Central memory CD4-positive, alpha-beta T cell (primary cell): ENCODE measurements around the gene ABHD6.
"Not testable (repeated sequence)": the region's sequence is repeated elsewhere in the genome, so short reads cannot be mapped to it uniquely, and the experiment has no call there.

Experiments
- DNase-seq: peaks from one replicate; pipeline ENCODE4 v3.0.0; 2022

The ABHD6 gene

DNA sequence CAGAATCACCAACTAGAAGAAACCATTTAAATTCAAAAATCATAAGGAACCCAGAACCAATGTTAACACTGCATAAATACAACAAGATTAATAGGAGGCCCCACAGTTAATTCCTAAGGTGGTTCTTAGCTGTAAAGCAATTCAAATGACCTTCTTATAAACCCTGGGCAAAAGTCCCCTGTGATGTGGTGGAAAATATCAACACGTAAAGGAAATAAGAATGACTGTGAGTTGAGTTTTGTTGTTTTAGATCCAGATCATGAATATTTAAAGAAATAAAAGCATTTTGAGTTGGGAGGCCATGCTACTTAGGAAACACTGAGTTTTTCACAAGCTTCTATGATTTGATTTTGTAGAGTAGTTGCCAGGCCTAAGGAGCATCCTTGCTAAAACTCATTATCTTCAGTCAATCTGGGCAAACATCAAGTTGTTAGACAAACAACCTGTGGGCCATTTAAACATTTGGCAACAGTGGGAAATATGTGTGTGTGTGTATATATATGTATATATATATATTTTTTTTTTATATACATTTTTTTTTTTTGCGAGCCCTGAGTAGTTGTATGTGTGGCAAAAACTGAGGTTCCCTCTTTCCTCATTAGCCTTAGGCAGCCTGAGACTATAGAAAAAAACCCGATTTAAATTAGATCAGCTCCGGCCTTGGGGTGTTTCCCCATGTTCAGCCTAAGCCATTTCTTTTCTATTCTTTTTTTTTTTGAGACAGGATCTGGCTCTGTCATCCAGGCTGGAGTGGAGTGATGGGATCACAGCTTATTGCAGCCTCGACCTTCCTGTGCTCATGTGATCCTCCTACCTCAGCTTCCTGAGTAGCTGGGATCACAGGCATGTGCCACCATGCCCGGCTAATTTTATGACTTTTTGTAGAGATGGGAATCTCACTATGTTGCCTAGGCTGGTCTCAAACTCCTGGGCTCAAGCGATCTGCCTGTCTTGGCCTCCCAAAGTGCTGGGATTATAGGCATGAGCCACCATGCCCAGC is 87.1 kb downstream of the ABHD6 start:
- no peak for DNase-seq

DNA sequence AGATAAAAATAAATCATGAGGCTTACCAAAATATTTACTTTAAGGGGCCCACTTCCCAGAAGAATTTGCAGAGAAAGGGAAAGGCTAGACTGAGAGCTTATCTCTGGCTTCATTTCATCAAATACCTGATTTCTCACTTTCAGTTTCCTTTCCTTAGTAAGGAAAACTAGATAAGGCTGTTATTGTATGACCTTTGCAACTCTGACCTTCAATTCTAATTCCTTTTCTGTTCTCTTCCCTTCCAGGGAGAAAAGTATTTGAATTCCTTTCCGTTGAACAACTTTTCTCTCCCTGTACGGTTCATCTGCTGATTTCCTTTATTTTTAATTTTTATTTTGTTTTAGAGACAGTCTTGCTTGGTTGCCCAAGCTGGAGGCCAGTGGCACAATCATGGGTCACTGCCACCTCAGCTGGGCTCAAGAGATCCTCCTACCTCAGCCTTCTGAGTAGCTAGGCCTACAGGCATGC is 88.0 kb downstream of the ABHD6 start:
- no peak for DNase-seq

DNA sequence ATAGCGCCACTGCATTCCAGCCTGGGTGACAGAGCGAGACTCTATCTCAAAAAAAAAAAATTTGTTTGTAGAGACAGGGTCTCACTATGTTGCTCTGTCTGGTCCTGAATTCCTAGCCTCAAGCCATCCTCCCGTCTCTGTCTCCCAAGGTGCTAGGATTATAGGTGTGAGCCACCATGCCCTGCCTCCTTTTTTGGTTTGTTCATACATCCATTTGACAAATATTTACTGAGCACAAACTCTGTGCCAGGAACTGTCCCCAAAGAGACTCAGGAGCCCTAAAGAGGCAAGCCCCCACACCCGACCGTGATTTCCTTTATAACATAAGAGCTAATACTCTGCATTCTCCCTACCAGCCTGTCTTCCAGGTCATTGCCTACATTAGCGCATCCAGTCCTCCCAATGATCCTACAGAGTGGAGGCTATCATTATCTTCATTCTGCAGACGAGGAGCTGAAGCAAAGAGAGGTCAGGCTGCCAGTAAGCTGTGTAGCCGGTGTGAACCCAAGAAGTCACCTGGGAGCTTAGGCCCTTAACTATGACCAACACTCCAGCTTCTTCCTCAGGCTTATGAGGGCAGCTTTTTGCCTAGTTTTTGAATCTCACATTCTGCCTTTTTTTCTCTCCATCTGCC is 88.8 kb downstream of the ABHD6 start:
- DNase-seq = no peak

DNA sequence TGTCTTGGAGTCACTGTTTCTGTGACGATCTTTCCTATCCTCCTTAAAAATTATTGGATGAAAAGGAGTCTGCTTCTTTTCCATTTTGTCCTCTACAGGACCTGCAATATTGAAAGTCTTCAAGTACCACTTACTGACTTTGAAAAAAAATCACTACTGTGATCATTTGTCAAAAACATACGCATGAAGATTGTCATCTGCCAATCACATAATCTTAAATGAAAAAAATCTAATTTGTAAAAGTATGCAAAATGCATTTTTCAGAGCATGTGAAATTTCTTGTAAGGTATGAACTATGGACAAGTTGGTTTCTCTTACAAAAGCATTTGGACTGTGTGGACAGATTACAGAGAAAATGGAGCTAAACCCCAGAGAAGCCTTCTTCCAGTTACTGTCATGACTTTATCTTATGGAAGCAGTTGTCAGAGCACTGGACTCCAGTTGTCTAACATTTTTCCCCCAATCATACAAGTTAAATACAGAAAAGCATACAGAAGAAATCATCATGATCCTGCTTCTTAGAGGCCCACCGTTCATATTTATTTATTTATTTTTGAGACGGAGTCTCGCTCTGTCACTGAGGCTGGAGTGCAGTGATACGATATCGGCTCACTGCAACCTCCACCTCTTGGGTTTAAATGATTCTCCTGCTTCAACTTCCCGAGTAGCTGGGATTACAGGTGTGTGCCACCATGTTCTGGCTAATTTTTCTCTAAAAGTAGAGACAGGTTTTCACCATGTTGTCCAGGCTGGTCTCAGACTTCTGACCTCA is 91.7 kb downstream of the ABHD6 start:
- DNase-seq = no peak

DNA sequence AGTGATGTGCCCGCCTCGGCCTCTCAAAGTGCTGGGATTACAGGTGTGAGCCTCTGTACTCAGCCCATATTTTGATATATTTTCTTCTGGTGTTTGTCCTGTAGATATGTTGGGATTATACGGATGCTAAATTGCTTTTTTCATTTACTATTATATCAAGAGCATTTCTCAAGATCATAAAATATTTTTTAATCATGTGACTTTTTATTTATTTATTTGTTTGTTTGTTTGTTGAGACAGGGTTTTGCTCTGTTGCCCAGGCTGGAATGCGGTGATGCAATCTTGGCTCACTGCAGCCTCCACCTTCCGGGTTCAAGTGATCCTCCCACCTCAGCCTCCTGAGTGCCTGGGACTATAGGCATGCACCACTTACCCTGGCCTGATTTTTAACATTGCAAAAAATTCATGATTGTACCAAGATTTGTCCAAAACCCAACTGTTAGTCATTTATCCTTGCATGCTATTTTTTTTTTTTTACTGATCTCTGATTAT is 92.4 kb downstream of the ABHD6 start:
- no peak for DNase-seq

DNA sequence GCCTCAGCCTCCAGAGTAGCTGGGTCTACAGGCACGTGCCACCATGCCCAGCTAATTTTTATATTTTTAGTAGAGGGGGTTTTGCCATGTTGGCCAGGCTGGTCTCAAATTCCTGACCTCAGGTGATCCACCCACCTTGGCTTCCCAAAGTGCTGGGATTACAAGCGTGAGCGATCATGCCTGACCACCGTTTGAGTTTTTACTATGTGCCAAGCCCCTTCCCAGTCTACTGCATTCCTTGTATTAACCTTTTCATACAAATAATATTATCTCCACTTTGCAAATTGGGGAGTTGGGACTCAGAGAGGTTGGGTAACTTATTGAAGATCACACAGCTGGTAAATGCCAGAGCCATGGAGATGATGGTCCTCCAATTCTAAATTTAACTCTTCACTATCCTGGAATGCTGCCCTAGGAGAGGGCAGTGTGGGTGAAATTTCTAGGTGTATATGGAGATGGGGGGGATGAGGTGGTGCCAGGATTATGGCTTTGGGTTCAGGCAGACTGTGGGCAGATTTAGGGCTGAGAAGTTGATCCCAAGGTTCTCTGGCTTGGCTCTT is 94.1 kb downstream of the ABHD6 start:
- DNase-seq = no peak

DNA sequence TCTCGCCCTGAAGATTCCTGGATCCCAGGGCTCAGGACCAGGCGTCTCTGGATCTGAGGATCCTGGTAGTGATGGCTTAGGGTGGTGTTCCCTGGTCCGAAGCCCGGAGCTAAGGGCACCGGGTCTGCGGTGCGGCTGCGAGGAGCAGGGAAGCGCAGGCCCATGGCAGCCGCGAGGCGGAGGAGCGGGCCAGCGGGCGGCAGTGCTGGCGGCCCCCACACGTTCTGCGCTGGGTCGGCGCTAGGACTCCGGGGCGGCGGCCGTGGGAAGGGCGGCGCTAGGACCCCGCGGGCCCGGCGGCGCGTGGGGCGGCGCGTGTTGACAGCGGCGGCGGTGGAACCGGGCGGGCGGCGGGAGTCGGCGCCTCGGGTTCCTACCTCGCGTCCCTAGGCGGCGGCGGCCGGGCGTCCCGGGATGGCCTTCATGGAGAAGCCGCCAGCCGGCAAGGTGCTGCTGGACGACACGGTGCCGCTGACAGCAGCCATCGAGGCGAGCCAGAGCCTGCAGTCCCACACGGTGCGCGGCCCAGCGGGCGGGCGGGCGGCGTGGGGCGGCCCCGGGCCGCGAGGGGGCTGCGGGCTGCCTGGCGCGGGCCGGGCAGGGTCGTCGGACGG is 95.1 kb downstream of the ABHD6 start, which contains the start of gene PXK:
Gene PXK (plus strand): TSS at position 318 of the 614 bp plus-strand sequence. CDS start 97 bp downstream, at position 415.
- peak; percentile 78 for DNase-seq

DNA sequence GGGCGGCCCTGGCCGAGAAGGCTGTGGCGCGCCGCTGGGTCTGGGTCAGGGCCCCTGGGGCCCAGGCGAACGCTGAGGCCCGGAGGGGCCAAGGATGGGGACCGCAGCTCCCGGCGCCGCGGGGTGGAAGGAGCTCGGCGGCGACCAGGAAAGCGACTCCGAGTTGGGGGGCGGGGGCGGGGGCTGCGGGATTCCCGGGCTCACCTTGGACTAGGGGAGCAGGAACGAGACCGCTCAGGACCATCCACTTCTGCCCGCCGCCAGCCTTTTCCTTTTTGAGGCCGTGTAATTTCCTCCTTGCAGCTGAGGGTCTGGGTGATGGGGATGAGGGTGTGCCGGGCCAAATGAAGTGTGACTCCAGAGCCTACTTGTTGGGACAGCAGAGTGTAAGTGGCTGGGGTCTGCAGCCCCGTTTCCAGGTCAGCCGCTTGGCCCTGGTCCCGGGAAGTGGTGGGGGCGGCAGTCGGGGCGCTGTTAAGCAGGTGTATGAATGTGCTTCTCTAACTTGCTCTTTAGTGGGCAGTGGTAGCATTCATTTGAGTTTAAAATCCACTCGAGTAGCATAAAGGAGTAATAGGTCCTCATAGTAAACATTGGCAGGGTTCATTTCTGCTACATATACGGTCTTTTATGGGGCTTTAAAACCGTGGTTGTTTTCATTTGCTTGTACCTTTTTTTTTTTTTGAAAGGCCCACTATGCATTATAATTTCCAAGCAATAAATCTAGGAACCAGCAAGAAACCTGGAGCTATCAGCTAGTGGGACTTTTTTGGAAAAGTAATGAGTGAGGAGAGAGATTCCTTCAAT is 95.8 kb downstream of the ABHD6 start:
- no peak for DNase-seq

DNA sequence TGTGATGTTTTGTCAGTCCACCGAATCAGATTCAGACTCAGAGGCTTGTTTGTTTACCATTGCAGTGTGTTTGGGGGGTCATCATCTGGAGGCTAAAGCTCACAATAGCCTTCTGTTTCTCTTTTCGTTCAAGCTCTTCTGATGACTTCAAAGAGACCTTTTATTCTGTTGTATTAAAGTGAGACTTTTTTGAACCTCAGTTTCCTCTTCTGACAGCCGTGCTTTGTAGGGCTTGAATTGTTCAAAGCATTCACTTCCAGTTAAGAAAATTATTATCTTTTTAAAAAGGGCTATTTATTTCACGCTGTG is 96.4 kb downstream of the ABHD6 start:
- no peak for DNase-seq

DNA sequence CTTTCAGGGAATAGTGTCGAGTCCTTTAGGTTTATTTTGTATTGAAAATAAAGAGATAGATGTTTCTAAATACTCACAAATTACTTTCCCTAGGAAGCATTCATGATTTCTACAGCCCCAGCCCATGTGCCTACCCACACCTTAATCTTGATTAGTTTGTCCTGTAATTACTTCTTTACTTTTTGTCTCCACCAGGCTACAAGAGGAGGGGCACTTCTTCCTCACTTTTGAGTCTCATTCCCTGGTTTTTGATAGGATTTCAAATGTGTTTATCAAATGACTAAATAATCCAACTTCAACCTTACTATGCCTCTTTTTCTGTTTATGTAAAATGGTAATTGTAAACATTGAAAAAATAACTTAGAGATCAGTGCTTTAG is 96.9 kb downstream of the ABHD6 start:
- no peak for DNase-seq

DNA sequence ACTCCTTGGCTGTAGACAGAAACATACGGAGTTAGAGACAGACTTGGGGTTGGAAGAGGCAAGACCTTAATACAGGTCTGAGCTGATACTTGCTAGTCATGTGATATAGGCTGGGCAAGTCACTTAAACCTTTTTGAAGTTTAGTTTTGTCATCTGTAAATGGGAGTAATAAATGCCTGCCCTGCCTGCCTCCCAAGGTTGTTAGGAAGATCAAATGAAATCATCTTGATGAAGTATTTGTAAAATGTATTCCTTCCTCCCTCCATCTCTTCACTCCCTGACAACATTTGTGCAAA is 98.0 kb downstream of the ABHD6 start:
- no peak for DNase-seq

DNA sequence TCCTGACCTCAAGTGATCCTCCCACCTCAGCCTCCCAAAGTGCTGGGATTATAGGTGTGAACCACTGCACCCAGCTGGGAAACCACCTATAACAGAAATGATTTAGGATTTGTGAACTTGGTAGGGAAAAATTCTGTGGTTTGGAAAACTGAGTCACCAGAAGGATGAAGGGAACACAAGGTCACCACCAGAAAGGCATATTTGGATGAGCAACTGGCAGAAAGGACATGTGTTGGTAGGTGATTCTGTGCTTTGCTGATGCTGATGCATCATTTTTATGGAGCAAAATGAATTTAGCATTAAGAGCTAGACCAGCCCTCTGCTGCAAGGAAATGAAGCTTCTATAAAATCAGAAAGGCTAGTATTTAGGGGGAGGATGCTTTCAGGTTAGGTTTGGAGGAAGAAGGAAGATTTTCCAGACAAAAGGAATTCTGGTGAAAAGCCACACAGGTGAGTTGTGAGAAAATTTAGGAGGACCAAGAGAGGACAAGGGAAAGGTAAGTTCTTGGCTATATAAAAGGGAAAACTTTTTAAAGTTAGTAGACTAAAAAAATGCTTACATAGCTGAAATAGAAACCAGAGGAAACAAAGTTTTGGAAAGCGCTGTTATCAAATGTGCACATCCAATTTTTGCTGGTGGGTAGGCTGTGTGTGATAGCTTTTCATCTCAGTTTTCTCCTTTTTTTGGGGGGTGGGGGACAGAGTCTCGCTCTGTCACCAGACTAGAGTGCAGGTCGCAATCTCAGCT is 98.7 kb downstream of the ABHD6 start:
- no peak for DNase-seq

DNA sequence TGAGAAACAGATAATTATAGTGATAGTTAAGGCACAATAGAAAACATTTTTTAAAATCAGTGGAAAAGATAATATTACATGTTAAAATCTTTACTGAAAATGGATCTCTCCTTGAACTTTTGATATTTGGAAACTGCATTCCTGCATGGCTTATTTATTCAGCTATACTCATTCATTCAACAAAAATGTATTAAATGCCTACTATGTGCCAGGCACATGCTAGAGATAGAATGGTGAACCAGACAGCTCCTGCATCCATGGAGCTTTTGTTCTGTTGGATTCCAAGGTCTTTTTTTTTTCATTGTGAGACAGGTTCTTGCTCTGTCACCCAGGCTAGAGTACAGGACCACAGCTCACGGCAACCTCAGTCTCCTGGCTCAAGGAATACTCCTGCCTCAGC is 99.6 kb downstream of the ABHD6 start:
- no peak for DNase-seq

DNA sequence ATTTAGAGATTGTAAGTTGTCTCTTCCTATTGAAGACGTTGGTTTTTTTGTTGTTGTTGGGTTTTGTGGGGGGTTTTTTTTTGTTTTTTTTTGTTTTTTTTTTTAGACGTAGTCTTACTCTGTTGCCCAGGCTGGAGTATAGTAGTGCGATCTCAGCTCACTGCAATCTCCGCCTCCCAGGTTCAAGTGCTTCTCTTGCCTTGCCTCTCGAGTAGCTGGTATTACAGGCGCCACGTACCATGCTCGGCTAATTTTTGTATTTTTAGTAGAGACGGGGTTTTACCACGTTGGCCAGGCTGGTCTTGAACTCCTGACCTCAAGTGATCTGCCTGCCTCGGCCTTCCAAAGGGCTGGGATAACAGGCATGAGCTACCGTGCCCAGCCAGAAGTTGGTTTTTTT is 101.6 kb downstream of the ABHD6 start:
- not testable (repeated sequence) for DNase-seq

DNA sequence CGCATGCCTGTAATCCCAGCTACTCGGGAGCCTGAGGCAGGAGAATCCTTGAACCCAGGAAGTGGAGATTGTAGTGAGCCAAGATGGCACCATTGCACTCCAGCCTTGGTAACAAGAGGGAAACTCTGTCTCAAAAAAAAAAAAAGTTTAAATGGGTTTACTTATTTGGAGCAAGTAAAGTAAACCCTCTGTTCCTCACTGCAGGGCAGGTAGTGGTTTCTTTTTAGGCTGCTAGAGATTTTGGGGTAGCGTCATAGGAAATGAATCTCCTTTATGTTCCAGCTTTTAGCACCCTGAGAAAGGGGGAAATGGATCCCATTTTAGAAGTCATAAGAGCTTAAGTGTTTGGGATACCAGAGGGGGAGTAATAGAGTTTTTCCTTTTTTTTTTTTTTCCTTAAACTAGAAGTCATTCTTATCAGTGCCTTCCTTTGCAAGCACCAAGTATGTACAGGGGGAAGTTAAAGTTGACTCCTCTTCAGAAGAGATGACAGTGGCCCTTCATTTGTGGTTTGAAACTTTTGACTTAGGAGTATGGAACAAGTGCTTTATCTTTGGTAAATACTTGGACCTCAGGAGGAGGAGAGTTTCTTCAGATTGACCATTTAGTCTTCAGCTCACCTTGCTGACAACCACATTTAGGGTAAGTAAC is 103.1 kb downstream of the ABHD6 start:
- DNase-seq = no peak

DNA sequence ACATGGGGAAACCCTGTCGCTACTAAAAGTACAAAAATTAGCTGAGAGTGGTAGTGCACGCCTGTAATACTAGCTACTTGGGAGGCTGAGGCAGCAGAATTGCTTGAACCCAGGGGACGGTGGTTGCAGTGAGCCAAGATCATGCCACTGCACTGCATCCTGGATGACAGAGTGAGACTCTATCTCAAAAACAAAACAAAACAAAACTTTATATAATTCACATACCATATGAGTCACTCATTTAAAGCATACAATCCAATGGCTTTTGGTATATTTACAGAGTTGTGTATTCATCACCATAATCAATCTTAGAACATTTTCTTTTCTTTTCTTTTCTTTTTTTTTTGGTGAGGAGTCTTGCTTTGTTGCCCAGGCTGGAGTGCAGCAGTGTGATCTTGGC is 103.8 kb downstream of the ABHD6 start:
- DNase-seq = no peak

DNA sequence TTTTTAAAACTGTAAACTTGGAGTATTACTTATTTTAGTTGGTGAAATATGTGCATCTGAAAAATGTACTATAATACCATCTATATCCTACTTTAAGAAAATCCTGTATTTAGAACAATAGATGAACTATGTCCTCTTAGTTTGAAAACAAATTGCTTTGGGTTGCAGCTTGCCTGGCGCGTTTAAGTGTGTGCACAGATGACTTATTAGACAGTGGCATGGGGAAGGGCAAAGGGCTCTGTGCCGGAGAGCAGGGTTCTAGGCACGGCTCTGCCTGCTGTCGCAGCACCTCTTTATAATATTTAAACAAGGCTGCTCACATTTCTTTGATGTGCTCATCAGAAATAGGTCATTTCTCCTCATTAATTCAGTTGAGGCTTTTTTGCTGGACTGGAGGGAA is 105.1 kb downstream of the ABHD6 start:
- no peak for DNase-seq
